Stromal cell of bone marrow (primary cell): ENCODE measurements around the gene RANBP10.

Experiments used
- DNase-seq: peaks from one replicate; pipeline ENCODE4 v3.0.0-alpha.2; 2012; ENCODE audit warnings: low read depth

RANBP10 gene

GRCh38 chr16:67741118-67741517 is 65.2 kb downstream of the RANBP10 start:
- no peak for DNase-seq

DNA sequence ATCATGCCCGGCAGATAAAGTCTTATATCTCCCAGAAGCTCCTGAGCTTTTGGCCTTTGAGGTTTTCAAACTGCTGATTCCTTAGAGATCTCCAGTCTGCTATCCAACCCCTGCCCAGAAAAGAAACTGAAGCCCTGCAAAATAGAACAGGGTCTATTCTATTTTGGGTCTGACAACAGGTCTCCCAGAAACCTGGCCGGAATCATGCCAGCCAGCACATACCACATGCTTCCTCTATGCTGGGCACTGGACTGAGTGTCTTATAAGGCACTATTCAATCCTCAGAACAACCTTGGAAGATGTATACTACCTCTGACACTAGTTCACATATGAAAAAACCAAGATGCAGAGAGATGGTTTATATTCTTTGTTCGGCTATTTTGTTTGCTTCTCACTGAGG is 66.0 kb downstream of the RANBP10 start:
- DNase-seq: no peak

GRCh38 chr16:67736858-67737257 is 69.5 kb downstream of the RANBP10 start:
- DNase-seq: no peak

GRCh38 chr16:67734731-67735201 is 71.6 kb downstream of the RANBP10 start:
- DNase-seq: no peak

DNA sequence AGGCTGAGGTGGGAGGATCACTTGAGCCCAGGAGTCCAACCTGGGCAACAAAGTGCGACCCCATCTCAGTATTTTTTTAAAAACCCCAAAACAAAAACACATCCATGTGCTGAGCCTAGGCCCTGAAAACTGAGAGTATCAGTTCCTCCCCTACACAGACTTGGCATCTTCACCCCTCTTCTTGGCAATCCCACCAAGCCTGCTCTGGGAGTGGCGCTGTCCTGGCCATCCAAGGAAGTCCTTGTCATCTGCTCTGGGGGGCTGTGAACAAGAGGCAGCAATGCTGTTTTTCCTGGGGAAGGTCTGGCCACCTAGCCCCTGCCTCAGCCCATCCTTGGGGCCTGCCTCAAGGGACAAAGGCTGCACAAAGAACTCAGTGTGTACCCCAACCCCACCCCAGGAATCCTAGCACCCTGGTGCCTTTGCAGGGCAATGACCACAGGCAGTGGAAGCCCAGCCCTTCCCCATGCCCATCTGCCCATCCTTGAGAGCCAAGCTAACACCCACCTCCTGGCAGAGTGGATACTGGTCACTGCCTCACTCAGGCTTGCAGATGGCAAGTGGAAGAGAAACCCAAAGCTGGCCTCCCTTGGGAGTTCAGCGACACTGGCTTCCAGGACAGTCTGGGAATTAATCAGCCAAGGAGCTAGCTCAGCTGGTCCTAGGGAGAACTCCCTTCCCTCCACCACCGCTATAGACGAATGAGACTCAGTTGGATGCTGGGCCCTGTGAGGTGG is 72.5 kb downstream of the RANBP10 start:
- DNase-seq: no peak

- no peak for DNase-seq
Measured at GRCh38 chr16:67731753-67732095, 74.6 kb downstream of the RANBP10 start.

DNA sequence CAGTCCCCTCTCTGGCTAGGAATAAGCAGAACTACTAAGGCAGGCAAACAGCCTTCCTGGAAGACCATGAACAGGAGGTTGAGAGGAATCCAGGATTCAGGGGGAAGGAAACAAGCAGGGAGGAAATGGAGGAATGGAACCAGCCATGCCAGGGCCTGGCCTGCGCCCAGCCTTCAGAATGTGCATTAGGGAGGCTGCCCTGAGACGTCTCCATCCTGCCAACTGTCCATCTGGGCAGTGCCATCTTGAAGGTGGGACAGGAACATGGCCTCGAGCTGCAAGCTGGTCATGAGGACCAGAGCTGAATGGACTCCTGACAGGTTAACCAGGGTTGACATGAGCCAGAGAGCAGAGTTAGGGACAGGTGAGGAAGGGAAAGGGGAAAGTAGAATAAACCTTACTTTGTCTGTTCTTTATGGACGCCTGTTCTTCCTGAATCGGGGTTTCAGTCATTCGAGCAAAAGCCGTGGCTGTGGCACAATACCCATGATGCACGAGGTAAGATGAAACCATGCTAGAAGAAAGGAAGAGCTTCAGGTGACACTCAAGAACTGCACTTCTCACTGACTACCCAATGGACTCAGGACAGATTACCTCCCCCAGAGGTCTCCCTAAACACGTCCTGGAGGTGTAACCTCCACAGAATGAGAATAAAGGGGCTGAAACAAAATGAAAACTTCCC is 75.1 kb downstream of the RANBP10 start:
- no peak for DNase-seq

- no peak for DNase-seq
Measured at GRCh38 chr16:67730326-67730725, 76.0 kb downstream of the RANBP10 start.

- no peak for DNase-seq
Measured at GRCh38 chr16:67729636-67730248, 76.6 kb downstream of the RANBP10 start.

GRCh38 chr16:67727521-67728485 is 78.6 kb downstream of the RANBP10 start:
- DNase-seq: no peak

GRCh38 chr16:67726106-67727034 is 80.0 kb downstream of the RANBP10 start:
- no peak for DNase-seq

GRCh38 chr16:67723911-67724305 is 82.5 kb downstream of the RANBP10 start:
- DNase-seq: no peak

DNA sequence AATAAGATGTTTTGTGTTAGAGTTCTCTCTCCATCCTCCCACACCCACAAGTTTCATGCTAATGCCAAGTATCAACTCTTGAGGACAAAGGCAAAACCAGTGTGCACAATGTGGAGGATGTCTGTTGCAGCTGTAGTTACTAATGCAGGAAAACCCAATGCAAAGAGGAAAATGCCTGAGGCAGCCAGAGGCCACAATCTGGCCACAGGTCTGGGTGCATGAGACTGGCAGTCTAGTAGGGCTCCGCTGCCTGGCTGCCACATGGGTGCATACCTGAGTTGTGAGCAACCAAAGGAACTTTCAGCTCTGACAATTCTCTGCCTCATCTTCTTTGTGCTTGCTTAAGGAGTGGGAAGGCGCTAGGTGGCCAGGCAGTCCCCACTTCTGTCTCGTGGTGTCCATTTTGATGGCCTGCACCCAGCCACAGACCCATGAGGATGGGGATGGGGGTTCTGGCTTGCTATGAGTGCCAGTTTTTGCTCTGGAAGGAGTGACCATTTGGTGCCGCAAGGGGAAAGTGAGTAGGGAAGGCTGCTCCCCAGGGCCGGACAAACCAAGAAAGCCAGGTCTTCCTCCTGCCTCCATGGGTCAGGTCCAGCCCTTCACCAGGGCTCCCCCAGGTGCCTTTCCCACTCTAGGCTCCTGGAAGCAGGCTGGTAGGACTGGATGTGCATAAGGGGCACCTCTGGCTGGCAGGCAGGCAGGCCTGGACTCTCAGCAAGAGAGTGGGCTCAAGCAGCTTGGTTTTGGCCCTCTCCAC is 83.0 kb downstream of the RANBP10 start:
- no peak for DNase-seq

- no peak for DNase-seq
Measured at GRCh38 chr16:67720236-67720635, 86.1 kb downstream of the RANBP10 start.

DNA sequence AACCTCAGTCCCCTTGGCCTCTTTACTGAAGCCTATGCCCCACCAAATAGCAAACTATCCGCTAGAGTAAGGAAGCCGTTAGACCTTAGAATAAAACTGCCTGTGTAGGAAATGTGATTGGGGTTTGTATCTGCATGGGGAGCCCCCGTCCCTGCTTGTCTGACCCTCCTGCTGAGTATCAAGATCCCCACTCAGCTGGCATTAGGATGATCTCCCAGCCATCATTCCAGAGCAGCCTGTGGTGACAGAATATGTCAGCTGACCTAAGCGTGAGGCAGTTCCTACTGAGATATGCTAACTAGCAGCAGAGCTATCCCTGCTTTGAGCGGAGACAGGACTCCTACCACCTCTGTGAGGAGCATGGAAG is 86.6 kb downstream of the RANBP10 start:
- DNase-seq: no peak

GRCh38 chr16:67719048-67719777 is 87.1 kb downstream of the RANBP10 start, which contains the start of gene GFOD2:
Gene GFOD2 (minus strand): TSS chr16:67719316. CDS start chr16:67685715, 33,601 bp downstream.
- peak; percentile 84 for DNase-seq

DNA sequence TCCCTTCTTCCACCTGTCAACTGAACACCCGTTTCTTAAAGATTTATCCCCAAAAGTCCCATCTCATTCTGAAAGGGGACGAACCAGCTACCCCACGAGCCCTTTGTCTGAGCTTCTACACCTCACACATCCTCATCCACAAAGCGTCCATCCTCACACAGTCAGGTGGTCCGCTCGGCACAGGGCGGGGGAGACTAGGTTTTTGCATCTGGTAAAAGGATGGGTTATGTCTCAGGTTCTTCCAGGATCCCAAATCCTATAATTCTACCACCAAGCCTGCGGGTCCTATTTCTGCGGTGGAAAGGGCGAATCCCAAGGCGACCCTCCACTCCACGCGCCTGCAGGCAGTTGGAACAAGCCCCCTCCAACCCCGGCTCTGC is 87.7 kb downstream of the RANBP10 start:
- DNase-seq: no peak

GRCh38 chr16:67716097-67716496 is 90.3 kb downstream of the RANBP10 start:
- DNase-seq: no peak

DNA sequence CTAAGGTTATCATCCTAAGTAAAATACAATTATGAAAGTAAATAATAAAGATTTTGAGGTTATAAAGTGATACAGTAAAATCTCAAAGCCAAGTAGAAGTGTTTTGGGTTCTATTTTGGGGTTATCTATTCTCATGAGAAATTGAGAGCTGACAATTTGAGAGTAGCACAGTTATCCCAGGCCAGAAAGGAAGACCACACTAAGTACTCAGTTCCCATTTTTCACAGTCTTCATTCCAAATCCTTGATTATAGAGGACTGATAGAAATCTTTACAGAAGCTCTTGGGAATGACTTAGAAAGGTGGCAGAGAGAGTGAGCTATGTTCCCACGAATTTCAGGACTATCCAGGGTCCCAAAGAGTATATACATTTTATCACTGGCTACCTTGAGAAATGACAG is 91.8 kb downstream of the RANBP10 start:
- DNase-seq: no peak
